GM12801 (cell line): ENCODE data around the gene PDE4B.

Experiments used
- CTCF ChIP-seq: IDR thresholded peaks from one replicate; pipeline ENCODE4 v1.5.1; 2011; ENCODE audit warnings: control low read depth; ENCODE audit not compliant: insufficient read length; ENCODE audit errors: extremely low read depth

Gene PDE4B

DNA sequence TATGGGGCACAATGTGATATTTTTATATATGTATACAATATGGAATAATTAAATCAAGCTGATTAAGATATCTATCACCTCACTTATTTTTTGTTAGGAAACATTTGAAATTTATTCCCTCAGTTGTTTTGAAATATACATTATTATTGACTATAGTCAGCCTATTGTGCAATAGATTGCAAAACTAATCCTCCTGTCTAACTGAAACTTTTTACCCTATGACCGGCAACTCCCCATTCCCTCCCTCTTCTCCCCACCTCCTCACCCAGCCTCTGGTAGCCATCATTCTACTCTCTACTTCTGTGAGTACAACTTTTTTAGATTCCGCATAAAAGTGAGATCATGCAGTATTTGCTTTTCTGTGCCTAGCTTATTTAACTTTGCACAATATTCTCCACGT, 623.6 kb downstream of the PDE4B start:
- TF ChIP-seq CTCF: no peak

- TF ChIP-seq CTCF: no peak
Observed at GRCh38 chr1:66418021-66418420, 625.3 kb downstream of the PDE4B start.

- TF ChIP-seq CTCF: no peak
Observed at GRCh38 chr1:66422804-66423203, 630.1 kb downstream of the PDE4B start.
